Measurements from ENCODE around the gene COL1A1.

DNA sequence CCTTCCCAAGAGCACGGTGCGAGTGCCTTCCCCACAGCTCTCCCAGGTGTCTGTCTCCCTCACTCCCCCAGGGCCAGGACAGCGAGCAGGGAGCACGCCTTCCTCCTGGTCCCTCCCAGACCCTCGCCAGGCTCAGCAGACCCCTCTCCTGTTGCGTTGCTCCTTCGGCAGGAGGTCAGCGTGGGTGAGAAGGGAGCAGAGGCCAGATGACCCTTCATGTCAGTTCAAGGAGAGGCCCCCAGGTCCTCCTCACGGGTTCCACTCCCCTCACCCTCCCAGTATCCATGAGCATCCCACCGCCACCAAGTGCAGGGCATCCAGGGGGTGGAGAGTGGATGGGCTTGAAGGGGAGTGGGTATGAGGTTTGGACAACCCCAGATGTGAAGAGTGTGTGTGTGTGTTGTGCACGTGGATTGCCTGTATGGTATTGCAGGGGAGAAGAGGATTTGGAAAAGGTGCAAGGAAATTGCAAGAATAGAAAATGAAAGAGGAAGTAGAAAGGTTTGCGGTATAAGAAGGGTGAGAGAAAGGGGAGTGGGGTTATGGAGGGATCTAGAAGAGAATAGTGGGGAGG lies 17.9 kb downstream of the COL1A1 start:
- TF ChIP-seq EZH2 (IDR thresholded peaks at IDR 0.05) (no peak), POLR2AphosphoS5 (IDR thresholded peaks at IDR 0.05; ENCODE audit: borderline replicate concordance, low read depth, low read length) (no peak)
